Colon (tissue), 2 donors: ENCODE data around the gene PACRG.
"Not testable (repeated sequence)": the region's sequence is repeated elsewhere in the genome, so short reads cannot be mapped to it uniquely, and the experiment has no call there.

Experiments
- FAIRE-seq: peaks from 2 replicates; lab custom pipeline; 2012; peaks lifted over from hg19 to GRCh38; lab: Jason Lieb, UNC
- donor health status: control.
- donor health status: control.

Gene PACRG

GRCh38 chr6:163314791-163315470 is 587.2 kb downstream of the PACRG start:
- FAIRE-seq: no peak

- not testable (repeated sequence) for FAIRE-seq
Observed at GRCh38 chr6:163316866-163317495, 589.2 kb downstream of the PACRG start.

- FAIRE-seq: no peak
Observed at GRCh38 chr6:163318071-163318786, 590.5 kb downstream of the PACRG start.

- no peak for FAIRE-seq
Observed at GRCh38 chr6:163319609-163320366, 592.0 kb downstream of the PACRG start.

- FAIRE-seq: no peak
Observed at GRCh38 chr6:163320402-163320801, 592.6 kb downstream of the PACRG start.

- FAIRE-seq: no peak
Observed at GRCh38 chr6:163320804-163321203, 593.0 kb downstream of the PACRG start.

GRCh38 chr6:163321717-163322116 is 593.9 kb downstream of the PACRG start:
- FAIRE-seq: no peak

GRCh38 chr6:163323274-163323673 is 595.5 kb downstream of the PACRG start:
- FAIRE-seq: no peak

GRCh38 chr6:163323705-163324104 is 595.9 kb downstream of the PACRG start:
- FAIRE-seq: no peak

- FAIRE-seq: no peak
Observed at GRCh38 chr6:163324326-163324687, 596.5 kb downstream of the PACRG start.

- FAIRE-seq: no peak
Observed at GRCh38 chr6:163324688-163325389, 597.1 kb downstream of the PACRG start.

GRCh38 chr6:163325390-163325784 is 597.6 kb downstream of the PACRG start:
- no peak for FAIRE-seq

GRCh38 chr6:163327165-163327880 is 599.5 kb downstream of the PACRG start:
- FAIRE-seq: no peak

GRCh38 chr6:163327921-163328320 is 600.1 kb downstream of the PACRG start:
- no peak for FAIRE-seq

GRCh38 chr6:163328411-163328810 is 600.6 kb downstream of the PACRG start:
- FAIRE-seq: no peak

GRCh38 chr6:163329991-163330390 is 602.2 kb downstream of the PACRG start:
- FAIRE-seq: no peak

- FAIRE-seq: no peak
Observed at GRCh38 chr6:163331245-163331644, 603.5 kb downstream of the PACRG start.

- FAIRE-seq: no peak
Observed at GRCh38 chr6:163332575-163332974, 604.8 kb downstream of the PACRG start.

GRCh38 chr6:163333038-163333437 is 605.3 kb downstream of the PACRG start:
- FAIRE-seq: no peak

- FAIRE-seq: no peak
Observed at GRCh38 chr6:163333701-163334663, 606.2 kb downstream of the PACRG start.
